ENCODE measurements around the gene HCN2.

The HCN2 gene

GRCh38 chr19:655691-656090 lies 66.0 kb downstream of the HCN2 start:
- no peaks in the 10 kb centered on the region for H3K27me3 ChIP-seq (ENCODE audit: insufficient read depth, low read depth, severe bottlenecking)
- no peak overlapping the region for H3K27ac ChIP-seq
- DNase-seq = no peak
- TF ChIP-seq, protein P1, sequence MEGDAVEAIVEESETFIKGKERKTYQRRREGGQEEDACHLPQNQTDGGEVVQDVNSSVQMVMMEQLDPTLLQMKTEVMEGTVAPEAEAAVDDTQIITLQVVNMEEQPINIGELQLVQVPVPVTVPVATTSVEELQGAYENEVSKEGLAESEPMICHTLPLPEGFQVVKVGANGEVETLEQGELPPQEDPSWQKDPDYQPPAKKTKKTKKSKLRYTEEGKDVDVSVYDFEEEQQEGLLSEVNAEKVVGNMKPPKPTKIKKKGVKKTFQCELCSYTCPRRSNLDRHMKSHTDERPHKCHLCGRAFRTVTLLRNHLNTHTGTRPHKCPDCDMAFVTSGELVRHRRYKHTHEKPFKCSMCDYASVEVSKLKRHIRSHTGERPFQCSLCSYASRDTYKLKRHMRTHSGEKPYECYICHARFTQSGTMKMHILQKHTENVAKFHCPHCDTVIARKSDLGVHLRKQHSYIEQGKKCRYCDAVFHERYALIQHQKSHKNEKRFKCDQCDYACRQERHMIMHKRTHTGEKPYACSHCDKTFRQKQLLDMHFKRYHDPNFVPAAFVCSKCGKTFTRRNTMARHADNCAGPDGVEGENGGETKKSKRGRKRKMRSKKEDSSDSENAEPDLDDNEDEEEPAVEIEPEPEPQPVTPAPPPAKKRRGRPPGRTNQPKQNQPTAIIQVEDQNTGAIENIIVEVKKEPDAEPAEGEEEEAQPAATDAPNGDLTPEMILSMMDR (IDR thresholded peaks at IDR 0.05; ENCODE audit: low read depth, low read length) = no peak
- H3K9me3 ChIP-seq (ENCODE audit: severe bottlenecking) = no peaks in the 10 kb centered on the region
- no peak overlapping the region for H3K4me3 ChIP-seq (ENCODE audit: low read depth, low read length)
- peaks cover 59% of the 10 kb centered on the region for H3K36me3 ChIP-seq

DNA sequence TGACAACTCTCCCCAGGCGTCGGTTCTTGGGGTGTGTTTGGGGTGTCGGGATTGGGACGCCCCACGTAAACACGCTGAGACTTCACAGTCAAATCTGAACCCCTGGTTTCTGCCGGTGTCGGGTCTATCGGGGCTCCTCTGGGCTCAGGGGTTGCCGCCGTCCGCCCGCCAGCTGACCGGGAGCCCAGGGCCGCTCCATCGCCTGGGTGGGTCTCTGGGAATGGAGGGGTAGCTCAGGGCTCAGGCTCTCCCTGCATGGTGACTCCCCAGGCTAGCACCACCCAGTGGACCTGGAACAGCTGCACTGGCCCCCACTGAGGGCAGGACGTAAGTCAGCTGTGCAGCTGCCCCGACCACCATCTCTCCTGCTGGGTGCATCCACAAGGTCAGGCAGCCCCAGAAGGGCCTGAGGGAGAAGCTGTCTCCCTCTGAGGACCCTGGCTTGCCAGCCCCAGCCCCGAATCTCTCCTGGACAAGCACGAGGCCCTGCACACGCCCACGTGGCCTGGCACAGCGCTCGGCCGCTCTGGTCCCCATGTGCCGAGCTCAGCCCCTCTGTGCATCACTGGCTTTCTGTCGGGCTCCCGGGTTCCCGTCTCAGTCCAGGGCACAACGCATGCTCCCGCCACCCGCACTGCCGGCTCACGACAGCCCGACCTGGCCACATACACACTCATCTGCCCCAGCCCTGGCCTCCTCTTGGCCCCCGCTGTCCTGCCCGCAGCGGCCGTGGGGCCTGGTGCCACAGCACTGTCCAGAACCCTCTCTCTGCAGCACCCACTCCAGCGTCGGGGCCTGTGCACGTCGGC lies 67.3 kb downstream of the HCN2 start:
- Histone ChIP-seq H3K4me3 (ENCODE audit: low read depth, low read length) (no peak overlapping the region), H3K36me3 (peaks cover 51% of the 10 kb centered on the region), H3K9me3 (ENCODE audit: severe bottlenecking) (no peaks in the 10 kb centered on the region), H3K27me3 (ENCODE audit: insufficient read depth, low read depth, severe bottlenecking) (no peaks in the 10 kb centered on the region), H3K27ac (no peak overlapping the region)
- TF ChIP-seq, protein P1 (IDR thresholded peaks at IDR 0.05; ENCODE audit: low read depth, low read length) = no peak
- no peak for DNase-seq

DNA sequence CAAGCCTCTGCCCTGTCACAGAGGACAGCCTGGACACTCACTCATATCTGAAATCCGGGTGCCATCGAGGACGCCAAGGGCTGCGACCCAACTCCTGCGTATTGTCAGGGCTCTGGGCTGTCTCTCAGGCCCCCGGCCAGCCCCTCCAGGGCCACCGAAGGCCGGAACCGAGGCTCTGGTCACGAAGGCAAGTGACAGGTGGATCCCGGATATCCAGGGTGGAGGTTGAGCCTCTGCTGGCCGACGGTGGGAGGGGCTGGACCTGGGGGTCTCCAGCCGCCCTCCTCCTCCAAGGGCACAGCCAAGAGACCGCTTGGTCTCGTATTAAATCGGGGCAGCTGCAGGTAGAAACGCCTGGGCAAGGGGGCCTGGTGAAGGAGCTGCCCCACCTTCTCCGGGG lies 67.9 kb downstream of the HCN2 start:
- Histone ChIP-seq H3K4me3 (ENCODE audit: low read depth, low read length) (no peak overlapping the region), H3K27ac (no peak overlapping the region), H3K36me3 (peaks cover 45% of the 10 kb centered on the region), H3K9me3 (ENCODE audit: severe bottlenecking) (no peaks in the 10 kb centered on the region), H3K27me3 (ENCODE audit: insufficient read depth, low read depth, severe bottlenecking) (no peaks in the 10 kb centered on the region)
- no peak for DNase-seq
- TF ChIP-seq, protein P1 (IDR thresholded peaks at IDR 0.05; ENCODE audit: low read depth, low read length) = no peak

GRCh38 chr19:658059-658839 lies 68.6 kb downstream of the HCN2 start:
- H3K27ac ChIP-seq = no peak overlapping the region
- peaks cover 43% of the 10 kb centered on the region for H3K36me3 ChIP-seq
- H3K4me3 ChIP-seq (ENCODE audit: low read depth, low read length) = no peak overlapping the region
- DNase-seq = no peak
- no peaks in the 10 kb centered on the region for H3K9me3 ChIP-seq (ENCODE audit: severe bottlenecking)
- TF ChIP-seq, protein P1 (IDR thresholded peaks at IDR 0.05; ENCODE audit: low read depth, low read length) = no peak
- H3K27me3 ChIP-seq (ENCODE audit: insufficient read depth, low read depth, severe bottlenecking) = no peaks in the 10 kb centered on the region

DNA sequence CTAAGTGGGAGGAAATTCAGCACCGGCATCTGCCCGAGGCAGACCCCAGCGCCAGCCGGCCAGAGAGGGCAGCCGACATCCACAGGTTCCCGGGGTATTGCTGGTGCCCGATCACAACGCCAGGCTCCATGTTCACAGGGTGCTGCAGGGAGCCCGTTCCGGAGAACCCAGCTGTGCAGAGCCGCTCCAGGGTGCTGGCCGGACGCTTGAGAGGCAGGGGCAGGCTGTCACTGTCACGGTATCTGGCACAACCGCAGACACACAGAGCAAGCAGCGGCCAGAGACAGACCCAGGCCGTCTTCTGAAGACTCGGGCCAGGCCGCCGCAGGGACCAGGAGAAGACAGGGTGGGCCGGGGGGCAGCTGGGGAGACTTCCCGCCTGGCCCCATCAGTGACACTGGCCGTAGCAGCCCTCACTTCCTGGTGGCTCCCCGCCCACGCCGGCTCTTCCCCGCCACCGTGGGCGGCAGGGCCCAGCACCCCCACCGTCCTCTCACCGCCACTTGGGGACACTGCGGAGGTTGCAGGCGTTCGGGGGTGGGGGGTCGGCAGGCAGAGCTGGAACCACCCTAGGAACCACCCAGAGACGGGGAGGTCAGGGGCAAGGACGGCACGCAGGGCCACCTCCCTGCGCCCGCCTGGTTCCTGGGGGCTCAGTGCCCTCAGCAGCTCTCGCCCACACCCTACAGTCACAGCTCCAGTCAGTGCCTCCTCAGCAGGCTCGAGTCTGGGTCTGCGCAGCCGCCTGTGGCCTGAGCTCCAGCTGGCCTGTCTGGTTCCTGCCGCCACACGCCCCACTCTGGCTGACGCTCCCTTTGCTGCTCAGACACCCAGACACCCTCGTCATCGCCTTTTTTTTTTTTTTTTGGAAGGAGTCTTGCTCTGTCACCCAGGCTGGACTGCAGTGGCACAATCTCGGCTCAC lies 69.5 kb downstream of the HCN2 start:
- Histone ChIP-seq H3K36me3 (peaks cover 35% of the 10 kb centered on the region), H3K27me3 (ENCODE audit: insufficient read depth, low read depth, severe bottlenecking) (no peaks in the 10 kb centered on the region), H3K4me3 (ENCODE audit: low read depth, low read length) (no peak overlapping the region), H3K27ac (no peak overlapping the region), H3K9me3 (ENCODE audit: severe bottlenecking) (peaks cover 4% of the 10 kb centered on the region)
- TF ChIP-seq, protein P1 (IDR thresholded peaks at IDR 0.05; ENCODE audit: low read depth, low read length) = no peak
- DNase-seq = no peak
